ENCODE data around the gene ALDH1A1. TPM values are rescaled to one million over a fixed set of nuclear protein-coding genes. Genes with fewer than 3 reads are reported as not detected.
A peak's percentile ranks its signal among the peaks of the same experiment; 100 is the strongest.

The ALDH1A1 gene
- total RNA-seq, 1 donor from 2014 or later, result 43.9 TPM

- no peak for DNase-seq (ENCODE audit: low spot score in 2 of 2)
- Histone ChIP-seq H3K4me3 (no peak overlapping the region), H3K36me3 (peaks cover 0 to 3% of the 10 kb centered on the region in 2 donors), H3K9me3 (no peaks in the 10 kb centered on the region), H3K4me1 (peaks cover 0 to 11% of the 10 kb centered on the region in 2 donors), H3K27ac (no peak overlapping the region), H3K27me3 (no peaks in the 10 kb centered on the region)
- intact Hi-C loops (cut with DNase I), result no loop called here
- TF ChIP-seq CTCF (IDR thresholded peaks at IDR 0.05), result no peak
These were observed 69.0 kb downstream of the ALDH1A1 start for GRCh38 chr9:72883875-72884274.

GRCh38 chr9:72882117-72882775, 70.6 kb downstream of the ALDH1A1 start:
- no peak for TF ChIP-seq CTCF (IDR thresholded peaks at IDR 0.05)
- peak in 1 of 2 donors; percentile 72 for DNase-seq (ENCODE audit: low spot score in 2 of 2)
- intact Hi-C loops (cut with DNase I), result no loop called here
- no peaks in the 10 kb centered on the region for H3K36me3 ChIP-seq
- H3K27ac ChIP-seq, result peak overlapping the region; percentile 73 to 79
- no peaks in the 10 kb centered on the region for H3K9me3 ChIP-seq
- no peak overlapping the region for H3K4me3 ChIP-seq
- H3K27me3 ChIP-seq, result no peaks in the 10 kb centered on the region
- peaks cover 0 to 11% of the 10 kb centered on the region in 2 donors for H3K4me1 ChIP-seq

- intact Hi-C loops (cut with DNase I), result no loop called here
- no peak for TF ChIP-seq CTCF (IDR thresholded peaks at IDR 0.05)
- peak overlapping the region in 1 of 2 donors; percentile 73 for H3K27ac ChIP-seq
These were observed 72.0 kb downstream of the ALDH1A1 start for GRCh38 chr9:72880821-72881220.

GRCh38 chr9:72875221-72875620, 77.6 kb downstream of the ALDH1A1 start:
- Histone ChIP-seq H3K4me3 (no peak overlapping the region), H3K4me1 (peaks cover 3 to 29% of the 10 kb centered on the region in 2 donors), H3K36me3 (no peaks in the 10 kb centered on the region), H3K9me3 (no peaks in the 10 kb centered on the region), H3K27me3 (no peaks in the 10 kb centered on the region), H3K27ac (peak overlapping the region; percentile 4 to 19)
- intact Hi-C loops (cut with DNase I), result no loop called here
- DNase-seq (ENCODE audit: low spot score in 2 of 2), result no peak
- no peak for TF ChIP-seq CTCF (IDR thresholded peaks at IDR 0.05)

More at GRCh38 chr9:72880821-72881220, 72.0 kb downstream of the ALDH1A1 start:
- Histone ChIP-seq H3K36me3 (no peaks in the 10 kb centered on the region), H3K4me3 (no peak overlapping the region), H3K4me1 (peaks cover 0 to 11% of the 10 kb centered on the region in 2 donors), H3K27me3 (no peaks in the 10 kb centered on the region), H3K9me3 (no peaks in the 10 kb centered on the region)
- DNase-seq (ENCODE audit: low spot score in 2 of 2), result no peak

- H3K27me3 ChIP-seq, result no peaks in the 10 kb centered on the region
- no peaks in the 10 kb centered on the region for H3K36me3 ChIP-seq
- DNase-seq (ENCODE audit: low spot score in 2 of 2), result no peak
- TF ChIP-seq CTCF (IDR thresholded peaks at IDR 0.05), result no peak
- H3K4me3 ChIP-seq, result no peak overlapping the region
- intact Hi-C loops (cut with DNase I), result loop anchor here (5.0 kb wide), 1 partner anchor 208 kb away; no protein-coding TSS in a partner anchor
- H3K4me1 ChIP-seq, result peaks cover 3 to 29% of the 10 kb centered on the region in 2 donors
- H3K9me3 ChIP-seq, result no peaks in the 10 kb centered on the region
- H3K27ac ChIP-seq, result peak overlapping the region; percentile 19 to 26
These were observed 78.5 kb downstream of the ALDH1A1 start for GRCh38 chr9:72874344-72874743.
